ENCODE results near the gene MIGA2.
"Not testable (repeated sequence)": the region's sequence is repeated elsewhere in the genome, so short reads cannot be mapped to it uniquely, and the experiment has no call there.

Gene MIGA2, protein sequence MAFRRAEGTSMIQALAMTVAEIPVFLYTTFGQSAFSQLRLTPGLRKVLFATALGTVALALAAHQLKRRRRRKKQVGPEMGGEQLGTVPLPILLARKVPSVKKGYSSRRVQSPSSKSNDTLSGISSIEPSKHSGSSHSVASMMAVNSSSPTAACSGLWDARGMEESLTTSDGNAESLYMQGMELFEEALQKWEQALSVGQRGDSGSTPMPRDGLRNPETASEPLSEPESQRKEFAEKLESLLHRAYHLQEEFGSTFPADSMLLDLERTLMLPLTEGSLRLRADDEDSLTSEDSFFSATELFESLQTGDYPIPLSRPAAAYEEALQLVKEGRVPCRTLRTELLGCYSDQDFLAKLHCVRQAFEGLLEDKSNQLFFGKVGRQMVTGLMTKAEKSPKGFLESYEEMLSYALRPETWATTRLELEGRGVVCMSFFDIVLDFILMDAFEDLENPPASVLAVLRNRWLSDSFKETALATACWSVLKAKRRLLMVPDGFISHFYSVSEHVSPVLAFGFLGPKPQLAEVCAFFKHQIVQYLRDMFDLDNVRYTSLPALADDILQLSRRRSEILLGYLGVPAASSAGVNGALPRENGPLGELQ

DNA sequence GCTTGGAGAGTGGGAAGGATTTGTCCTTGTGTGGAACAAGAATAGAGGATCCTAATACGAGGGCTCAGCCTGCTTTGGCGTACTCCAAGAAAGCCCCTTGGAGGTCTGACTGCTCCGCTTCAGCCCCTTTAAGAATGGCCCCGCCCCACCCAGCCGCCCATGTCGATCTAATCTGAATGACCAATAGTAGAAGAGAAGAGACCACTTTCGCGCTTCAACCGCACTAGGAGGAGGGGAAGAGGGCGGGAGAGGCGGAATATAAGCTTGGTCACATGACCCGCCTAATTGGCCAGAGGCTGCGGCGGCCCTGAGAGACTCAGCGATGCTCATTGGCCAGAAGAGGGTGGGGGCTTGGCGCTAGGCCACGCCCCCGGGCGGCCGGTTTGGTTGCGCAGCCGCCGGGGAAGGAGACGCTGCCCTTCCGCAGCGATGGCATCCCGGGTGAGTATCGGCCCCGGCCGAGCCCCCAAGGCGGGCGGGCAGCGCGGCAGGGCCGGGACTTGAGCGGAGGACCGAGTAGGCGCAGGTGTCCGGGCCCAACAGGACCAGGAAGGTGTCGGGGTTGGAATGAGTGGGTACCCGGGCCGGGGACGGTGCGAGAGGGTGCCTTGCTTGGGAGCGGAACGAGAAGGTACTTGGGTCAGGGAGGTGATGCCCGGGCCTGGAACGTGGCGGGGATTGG is at the start of gene MIGA2:
TSS of gene MIGA2 (plus strand) at position 386 of the 682 bp plus-strand sequence. CDS start 3,969 bp downstream, outside the sequence.
- DNase-seq (ENCODE audit: low read depth in 2 of 2), result peak; percentile 85 to 90

DNA sequence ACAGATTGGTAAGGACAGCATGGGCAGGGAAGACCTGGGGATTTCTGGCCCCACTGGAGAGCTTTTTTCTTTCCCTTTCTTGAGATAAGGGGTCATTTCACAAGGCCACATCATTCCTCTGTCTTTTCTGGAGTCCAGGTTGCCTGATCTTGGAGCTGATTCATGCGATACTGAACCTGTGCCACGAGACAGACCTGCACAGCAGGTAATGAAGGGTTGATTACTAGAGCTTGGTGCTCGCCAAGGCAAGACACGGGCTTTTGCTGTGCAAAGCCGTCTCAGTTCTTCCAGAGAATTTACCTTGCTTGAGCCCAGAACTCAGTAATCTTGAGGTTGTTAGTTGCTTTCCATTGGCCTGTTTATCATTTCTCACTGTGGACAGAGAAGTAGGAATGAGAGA is 49.8 kb upstream of the MIGA2 start:
- no peak for DNase-seq (ENCODE audit: low read depth in 2 of 2)

DNA sequence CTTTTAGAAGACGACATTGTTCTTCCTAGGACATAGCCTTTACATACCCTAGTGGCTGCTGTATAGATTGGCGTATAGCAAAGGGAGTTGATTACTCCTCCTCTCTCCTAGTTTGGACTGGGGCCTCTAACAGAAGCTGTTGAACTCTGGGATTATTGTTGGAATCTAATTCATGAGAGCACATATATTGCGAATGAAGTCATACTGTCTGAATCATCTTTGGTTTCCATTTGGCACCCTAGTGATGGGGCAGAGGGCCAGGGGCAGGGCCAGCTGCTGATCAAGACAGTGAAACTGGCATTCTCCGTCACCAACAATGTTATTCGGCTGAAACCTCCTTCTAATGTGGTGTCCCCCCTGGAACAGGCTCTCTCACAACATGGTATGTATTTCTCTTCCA is 48.6 kb upstream of the MIGA2 start:
- no peak for DNase-seq (ENCODE audit: low read depth in 2 of 2)

DNA sequence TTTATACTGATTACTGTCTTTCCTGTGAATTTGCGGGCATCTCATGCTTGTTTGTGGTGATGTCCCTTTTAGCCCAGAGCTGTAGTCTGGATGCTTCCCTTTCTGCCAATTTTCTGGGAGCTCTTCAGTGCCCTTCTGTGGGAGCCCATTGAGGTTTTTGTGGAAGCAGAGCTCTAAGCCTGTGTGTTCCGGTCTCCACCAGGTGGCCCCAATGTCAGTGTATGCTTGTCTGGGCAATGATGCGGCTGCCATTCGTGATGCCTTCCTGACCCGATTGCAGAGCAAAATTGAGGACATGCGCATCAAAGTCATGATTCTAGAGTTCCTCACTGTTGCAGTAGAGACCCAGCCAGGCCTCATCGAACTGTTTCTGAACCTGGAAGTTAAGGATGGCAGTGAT is 43.4 kb upstream of the MIGA2 start:
- no peak for DNase-seq (ENCODE audit: low read depth in 2 of 2)

DNA sequence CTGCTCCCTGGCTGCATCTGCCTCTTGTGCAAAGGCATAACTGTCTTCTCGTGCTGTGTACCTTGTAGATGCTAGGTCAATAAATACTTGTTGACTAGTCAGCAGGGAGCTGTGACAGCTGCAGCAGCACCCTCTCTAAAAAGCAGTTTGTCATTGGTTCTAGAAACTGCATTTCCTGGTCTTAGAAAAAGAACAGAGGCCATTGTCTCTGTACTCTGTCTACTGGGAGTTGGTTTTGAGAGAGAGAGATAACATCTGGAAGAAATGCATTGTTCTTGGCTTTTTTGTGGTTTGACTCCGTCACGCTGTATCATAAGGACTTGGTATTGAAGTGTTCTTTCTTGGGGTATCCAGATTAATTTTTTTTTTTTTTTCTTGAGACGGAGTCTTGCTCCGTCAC is 40.6 kb upstream of the MIGA2 start:
- no peak for DNase-seq (ENCODE audit: low read depth in 2 of 2)

DNA sequence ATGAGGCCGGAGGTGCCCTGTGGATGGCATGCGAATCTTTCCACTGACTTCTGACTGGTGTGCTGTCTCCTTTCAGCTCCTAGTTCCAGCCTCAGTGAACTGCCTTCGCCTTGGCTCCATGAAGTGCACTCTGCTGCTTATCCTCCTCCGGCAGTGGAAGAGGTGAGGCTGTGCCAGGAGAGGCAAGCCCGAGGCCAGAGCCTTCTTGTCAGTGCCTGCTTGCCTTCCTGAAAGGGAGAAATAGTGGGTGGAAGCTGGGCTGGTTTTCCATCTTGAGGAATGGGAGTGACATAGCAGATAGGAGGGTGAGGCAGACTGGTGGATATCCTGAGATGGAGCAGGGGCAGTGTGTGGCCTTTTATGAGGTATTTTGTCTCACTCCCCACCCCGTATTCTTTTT is 38.0 kb upstream of the MIGA2 start:
- no peak for DNase-seq (ENCODE audit: low read depth in 2 of 2)

DNA sequence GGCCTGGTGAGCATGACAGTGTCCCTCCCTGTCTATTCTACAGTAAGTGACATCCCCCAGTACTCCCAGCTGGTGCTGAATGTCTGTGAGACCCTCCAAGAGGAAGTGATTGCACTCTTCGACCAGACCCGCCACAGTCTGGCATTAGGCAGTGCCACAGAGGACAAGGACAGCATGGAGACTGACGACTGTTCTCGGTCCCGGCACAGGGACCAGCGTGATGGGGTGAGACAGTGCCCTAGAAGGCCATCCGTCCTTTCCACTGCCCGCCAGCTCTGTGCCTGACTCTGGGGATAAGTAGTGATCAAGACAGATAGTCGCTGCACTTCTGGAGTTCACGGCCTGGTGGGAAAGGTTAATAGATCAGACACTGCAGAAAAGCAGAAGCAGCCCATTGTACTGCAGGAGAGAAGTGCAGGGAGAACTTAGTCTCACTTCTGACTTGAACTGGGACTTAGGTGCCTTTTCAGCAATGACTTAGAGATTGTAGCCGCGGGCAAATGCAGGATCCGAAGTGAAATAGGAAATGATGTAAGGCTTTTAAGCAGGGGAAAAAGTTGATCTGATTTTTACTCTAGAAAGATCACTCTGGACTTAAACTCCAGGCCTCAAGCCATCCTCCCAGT is 36.7 kb upstream of the MIGA2 start:
- DNase-seq (ENCODE audit: low read depth in 2 of 2), result no peak

DNA sequence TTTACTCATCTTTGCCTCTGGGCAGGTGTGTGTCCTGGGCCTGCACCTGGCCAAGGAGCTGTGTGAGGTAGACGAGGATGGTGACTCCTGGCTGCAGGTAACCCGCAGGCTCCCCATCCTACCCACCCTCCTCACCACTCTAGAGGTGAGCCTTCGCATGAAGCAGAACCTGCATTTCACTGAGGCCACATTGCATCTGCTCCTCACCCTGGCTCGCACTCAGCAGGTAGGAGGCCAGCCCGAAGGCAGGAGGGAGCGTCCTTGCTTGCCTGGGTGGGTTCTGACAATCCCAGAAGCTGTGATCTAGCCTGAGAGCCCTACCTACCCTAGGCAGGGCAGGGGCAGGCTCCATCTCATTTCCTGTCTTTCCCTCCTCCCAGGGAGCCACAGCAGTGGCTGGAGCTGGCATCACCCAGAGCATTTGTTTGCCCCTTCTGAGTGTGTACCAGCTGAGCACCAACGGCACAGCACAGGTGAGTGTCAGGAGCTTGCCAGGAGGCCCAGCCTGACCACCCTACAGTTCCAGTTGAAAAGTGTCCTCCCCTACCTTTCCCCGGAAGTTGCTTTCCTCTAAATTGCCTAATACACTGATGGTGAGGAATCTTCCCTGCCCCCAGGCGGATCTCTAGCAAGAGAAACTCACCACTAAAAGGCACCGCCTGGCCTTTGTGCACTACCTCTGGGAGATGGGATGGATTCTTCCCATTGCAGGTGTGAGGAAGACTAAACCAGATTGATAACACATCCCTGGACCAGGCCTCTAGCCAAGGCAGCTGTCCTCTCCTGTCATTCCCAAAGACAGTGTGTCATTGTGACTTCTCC is 34.7 kb upstream of the MIGA2 start:
- no peak for DNase-seq (ENCODE audit: low read depth in 2 of 2)

DNA sequence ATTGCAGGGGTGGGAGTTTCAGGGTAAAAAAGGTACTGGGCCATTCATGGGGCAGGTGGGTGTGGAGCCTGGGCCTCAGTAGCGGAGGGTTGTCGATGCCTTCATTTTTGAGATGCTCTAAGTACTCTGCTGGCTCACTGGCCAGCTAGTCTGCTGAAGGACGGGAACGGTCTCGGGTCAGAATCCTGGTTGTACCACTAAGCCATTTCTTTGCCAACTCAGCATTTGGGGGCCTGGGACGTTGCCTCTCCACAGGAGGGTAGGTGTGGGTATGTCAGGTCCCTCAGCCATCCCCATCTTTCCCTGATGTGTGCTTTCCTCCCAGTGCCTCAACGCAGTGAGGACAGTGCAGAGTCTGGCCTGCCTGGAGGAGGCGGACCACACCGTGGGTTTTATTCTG is 33.4 kb upstream of the MIGA2 start:
- DNase-seq (ENCODE audit: low read depth in 2 of 2), result no peak

DNA sequence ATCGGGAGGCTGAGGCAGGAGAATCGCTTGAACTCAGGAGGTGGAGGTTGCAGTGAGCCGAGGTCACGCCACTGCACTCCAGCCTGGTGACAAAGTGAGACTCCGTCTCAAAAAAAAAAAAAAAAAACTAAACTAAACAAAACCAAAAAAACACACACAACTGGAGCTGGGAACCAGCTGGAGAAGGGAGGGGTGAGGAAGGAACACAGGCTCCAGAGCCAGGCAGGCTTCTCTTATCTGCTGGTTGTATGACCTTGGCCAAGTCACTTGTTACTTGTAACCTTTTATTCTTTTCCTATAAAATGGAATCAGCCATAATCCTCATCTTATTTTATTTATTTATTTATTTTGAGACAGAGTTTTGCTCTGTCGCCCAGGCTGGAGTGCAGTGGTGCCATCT is 32.3 kb upstream of the MIGA2 start:
- DNase-seq (ENCODE audit: low read depth in 2 of 2), result not testable (repeated sequence)

DNA sequence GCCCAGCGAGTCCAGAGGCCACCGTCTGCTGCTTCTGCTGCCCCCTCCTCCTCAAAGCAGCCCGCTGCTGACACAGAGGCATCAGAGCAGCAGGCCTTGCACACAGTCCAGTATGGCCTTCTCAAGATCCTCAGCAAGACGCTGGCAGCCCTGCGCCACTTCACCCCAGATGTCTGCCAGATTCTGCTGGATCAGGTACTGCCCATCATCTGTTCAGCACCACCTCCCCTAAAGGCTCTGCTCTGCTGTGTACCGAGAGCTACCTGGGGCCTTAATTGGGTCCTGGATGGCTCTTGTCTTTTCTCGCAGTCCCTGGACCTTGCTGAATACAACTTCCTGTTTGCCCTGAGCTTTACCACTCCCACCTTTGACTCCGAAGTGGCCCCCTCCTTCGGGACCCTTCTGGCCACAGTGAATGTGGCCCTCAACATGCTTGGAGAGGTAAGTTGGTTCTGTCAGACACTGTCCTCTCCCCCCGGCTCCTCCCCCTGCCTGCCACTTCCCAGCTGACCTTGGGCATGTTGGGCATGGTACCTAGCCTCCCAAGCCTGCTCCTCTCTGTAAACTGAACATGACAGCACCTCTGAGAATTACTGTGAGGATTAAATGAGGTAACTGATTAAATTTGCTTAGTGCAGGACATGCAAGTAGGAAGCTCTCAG is 31.0 kb upstream of the MIGA2 start:
- DNase-seq (ENCODE audit: low read depth in 2 of 2), result no peak

DNA sequence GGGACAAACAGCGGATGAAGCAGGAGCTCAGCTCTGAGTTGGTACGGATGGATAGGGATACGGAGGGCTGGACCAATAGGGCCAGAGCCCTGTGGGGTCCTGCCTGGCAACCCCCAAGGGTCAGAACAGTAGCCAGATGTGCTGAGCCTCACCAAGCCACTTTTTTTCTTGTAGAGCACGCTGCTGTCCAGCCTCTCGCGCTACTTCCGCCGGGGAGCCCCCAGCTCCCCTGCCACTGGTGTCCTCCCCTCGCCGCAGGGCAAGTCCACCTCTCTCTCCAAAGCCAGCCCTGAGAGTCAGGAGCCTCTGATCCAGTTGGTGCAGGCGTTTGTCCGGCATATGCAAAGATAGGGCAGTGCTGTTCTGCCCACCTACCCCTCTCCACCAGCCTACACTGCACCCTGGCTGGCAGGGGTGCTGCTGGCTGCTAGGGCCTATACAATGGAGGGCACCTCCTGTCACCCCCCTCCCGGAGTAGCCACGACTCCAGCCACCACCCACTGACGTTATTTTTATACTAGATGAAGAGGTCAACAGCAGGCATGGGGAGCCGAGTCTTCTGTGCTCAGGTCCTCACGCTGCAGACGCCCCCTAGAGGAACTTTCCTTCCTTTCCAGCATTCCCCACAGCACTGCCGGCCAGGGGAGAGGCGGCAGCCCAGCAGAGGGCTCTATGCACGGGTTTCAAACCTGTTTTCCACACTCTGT is 29.9 kb upstream of the MIGA2 start:
- DNase-seq (ENCODE audit: low read depth in 2 of 2), result peak in 1 of 2 donors; percentile 16

DNA sequence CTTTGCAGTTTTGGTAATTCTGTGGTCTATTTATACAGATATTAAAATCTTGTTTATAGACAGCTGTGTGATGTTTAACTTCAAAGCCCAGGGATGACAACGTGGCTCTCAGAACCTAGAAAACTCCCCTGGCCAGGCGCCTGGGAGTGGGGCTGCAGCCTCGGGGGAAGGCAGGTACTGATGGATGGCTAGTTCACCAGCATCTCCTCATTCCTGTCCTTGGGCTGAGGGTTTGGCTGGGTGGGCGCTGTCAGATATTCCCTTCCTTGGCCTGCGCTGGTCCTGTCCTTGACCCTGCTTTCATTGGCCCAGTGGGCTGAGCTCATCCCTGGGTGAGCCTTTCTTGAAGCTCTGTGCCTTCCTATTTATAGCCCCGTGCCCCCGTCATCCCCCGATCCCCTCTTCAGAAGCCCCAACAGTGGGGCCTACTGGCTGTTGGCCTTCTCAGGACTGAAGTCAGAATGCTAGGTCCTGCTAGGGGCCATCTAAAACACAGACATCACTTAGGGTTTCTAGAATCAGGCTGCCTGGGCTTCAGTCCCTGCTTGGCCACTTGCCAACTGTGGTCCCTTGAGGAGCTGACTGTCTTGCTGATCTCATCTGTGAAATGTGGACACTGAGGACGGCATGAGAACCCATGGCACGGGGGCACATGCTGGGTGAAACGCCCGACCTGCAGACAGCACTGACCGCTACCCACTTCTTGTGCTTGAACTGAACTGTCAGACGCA is 29.2 kb upstream of the MIGA2 start:
- DNase-seq (ENCODE audit: low read depth in 2 of 2), result no peak

DNA sequence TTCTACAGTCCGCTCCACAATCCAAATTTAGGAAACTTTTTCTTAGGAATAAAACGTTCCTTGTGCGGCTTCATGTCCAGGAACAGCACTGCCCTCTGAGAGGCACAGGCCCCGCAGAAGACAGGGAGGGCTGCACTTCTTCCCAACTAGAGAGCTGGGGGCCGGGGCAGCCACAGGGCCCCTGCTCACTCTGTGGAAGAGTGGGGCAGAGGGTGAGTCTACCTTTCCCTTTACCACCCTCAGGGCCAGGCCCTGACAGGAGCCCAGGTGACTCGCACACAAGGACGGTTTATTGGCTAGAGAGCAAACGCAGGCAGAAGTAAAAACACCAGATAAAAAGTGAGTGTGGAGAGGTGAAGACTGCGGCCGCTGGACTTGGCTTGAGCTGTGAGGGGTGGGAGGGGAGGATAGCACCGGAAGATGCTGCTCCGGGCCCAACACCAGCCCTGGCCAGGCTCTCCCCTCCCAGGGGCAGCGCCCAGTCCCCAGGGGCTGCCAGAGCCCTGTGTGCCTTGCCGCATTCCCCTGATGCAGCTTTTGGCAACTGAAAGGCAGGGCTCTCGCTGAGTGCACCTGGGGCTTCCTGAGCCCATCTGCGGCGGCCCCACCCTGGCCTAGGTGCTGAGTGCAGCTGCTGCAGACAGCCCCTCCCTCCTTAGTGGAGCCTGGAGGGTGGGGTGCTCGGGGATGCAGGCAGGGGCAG is 28.5 kb upstream of the MIGA2 start:
- no peak for DNase-seq (ENCODE audit: low read depth in 2 of 2)

DNA sequence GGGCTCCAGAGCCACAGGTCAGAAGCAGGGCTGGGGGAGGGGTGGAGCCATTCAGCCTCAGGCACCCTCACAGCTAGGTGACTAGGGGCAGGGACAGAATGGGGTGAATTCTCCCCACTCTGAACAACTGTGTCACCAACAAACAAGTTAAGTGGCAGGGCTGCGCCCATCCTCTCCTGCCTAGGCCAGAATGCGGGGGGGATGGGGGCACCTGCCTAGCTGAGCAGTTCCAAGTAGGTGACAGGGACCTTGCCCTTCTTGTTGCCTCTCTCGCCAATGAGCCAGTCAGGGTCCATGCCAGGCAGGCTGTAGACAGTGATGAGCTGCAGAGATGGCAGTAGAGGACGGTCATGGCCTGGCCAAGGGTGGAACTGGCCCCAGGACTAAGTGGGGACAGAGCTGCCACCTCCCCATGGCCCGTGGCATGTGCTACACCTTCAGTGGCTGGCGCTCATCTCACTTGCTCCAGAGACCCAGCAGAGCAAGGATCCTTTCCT is 27.9 kb upstream of the MIGA2 start:
- no peak for DNase-seq (ENCODE audit: low read depth in 2 of 2)

DNA sequence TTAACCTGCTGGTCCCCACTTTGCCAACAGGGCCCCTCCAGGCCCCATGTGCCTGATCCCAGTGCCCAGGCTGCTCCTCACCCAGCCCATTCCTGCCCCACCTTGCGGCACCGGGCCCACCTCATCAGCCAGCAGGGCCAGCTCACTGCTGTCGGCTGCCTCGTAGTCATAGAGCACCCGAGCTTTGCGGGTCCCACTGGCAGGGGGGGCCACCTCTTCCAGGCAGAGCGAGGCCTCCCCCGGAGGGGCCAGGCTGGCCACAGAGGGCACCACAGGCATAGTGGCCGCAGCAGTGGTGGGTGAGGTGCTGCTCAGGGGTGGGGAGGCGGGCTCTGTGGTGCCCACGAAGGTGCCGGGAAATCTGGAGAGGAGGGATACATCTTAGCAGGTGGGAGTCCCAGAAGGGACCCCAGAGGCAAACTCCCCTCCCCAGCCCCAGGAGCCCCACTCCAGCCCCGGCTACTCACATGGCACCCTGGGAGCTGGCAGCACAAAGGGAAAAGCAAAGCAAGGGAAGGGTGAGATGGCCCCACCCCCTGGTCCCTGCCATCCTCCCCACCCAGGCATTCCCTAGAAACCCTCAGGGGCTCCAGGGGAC is 27.3 kb upstream of the MIGA2 start:
- DNase-seq (ENCODE audit: low read depth in 2 of 2), result no peak

DNA sequence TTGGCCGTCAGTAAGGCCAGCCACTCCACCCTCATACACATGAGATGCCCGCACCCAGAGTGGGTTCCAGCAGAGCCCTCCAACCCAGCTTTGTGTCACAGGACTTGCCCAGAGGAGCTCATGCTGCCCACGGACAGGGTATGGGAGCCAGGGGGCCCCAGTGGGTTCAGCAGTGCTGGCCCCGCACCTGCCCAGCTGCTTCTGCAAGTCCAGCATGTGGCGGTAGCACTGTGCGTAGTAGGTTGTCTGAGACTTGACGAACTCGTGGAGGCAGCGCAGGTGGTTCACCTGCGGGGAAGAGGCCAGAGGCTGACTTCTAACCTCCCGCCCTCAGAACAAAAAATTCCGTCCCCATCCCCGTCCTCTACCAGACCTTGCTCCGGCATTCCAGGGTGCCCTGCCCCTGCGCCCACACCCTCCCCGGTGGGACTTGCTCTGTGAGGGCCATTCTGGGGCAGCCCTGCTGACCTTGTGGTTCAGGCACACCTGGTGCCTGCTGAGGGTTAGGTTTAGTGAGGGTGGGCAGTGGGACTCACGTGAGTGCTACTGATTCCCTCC is 26.8 kb upstream of the MIGA2 start:
- DNase-seq (ENCODE audit: low read depth in 2 of 2), result no peak

Measured in stimulated activated CD8-positive, alpha-beta memory T cell treated with anti-CD3 and anti-CD28 coated beads, Interleukin-2, amount 100 ng/mL, for 1 hour (primary cell).